HG03135 (cell line): ENCODE measurements around the gene STAG3.
A peak's percentile ranks its signal among the peaks of the same experiment; 100 is the strongest.
"Not testable (repeated sequence)": the region's sequence is repeated elsewhere in the genome, so short reads cannot be mapped to it uniquely, and the experiment has no call there.

Experiments used
- ATAC-seq: cut with Tn5 transposase; IDR thresholded peaks from one replicate; pipeline ENCODE4 v1.9.1; 2021; ENCODE audit warnings: mild to moderate bottlenecking, moderate library complexity; ENCODE audit not compliant: unreplicated experiment

The STAG3 gene, protein sequence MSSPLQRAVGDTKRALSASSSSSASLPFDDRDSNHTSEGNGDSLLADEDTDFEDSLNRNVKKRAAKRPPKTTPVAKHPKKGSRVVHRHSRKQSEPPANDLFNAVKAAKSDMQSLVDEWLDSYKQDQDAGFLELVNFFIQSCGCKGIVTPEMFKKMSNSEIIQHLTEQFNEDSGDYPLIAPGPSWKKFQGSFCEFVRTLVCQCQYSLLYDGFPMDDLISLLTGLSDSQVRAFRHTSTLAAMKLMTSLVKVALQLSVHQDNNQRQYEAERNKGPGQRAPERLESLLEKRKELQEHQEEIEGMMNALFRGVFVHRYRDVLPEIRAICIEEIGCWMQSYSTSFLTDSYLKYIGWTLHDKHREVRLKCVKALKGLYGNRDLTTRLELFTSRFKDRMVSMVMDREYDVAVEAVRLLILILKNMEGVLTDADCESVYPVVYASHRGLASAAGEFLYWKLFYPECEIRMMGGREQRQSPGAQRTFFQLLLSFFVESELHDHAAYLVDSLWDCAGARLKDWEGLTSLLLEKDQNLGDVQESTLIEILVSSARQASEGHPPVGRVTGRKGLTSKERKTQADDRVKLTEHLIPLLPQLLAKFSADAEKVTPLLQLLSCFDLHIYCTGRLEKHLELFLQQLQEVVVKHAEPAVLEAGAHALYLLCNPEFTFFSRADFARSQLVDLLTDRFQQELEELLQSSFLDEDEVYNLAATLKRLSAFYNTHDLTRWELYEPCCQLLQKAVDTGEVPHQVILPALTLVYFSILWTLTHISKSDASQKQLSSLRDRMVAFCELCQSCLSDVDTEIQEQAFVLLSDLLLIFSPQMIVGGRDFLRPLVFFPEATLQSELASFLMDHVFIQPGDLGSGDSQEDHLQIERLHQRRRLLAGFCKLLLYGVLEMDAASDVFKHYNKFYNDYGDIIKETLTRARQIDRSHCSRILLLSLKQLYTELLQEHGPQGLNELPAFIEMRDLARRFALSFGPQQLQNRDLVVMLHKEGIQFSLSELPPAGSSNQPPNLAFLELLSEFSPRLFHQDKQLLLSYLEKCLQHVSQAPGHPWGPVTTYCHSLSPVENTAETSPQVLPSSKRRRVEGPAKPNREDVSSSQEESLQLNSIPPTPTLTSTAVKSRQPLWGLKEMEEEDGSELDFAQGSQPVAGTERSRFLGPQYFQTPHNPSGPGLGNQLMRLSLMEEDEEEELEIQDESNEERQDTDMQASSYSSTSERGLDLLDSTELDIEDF

DNA sequence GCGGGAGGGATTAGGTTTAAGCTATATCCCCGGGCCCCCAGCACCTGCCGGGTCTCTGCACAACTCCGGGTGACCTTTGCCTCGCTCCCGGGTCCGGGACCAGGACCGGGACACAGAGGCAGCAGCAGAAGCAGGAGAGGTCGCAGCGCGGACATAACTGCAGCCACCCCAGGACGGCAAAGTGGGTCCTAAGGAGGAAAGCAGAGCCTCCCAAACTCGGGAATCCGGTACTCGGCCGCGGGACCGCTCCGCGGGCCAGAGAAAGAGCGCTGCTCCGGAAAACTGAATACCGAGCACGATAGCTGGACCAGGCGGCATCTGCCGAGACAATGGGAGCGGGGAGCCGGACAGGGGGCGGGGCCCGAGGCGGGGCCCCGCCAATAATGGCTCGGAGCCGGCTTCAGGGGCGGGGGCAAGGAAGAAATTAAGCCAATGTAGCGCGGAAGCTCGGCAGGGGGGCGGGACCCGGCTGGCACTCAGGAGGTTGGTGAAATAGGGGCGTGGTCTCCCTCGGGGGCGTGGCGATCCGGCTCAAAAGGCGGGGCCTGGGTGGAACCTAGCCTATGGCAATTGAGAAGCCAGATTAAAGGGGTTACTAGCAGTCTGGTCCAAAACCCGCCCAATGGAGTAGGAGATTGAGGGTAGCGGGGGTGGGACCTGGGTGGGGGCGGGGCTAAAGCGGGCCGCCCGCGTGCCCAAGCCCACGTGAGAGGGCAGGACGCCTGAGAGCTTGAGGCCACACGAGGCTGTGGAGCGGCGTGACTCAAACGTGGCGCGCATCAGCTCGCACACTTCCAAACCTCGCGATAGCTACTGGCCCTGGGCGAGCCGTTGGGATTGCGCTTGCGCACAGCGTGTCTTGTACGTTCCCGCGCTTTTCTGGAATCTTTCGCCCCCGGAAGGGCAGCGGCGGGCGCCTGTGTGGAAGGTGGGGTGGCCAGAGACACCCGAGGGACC, at the start of gene STAG3, which contains the start of gene GPC2:
TSS of gene STAG3 (plus strand) at position 874 of the 957 bp plus-strand sequence. CDS start 2,639 bp downstream, outside the sequence.
TSS of gene GPC2 (minus strand) at position 337 of the 957 bp plus-strand sequence. CDS start at position 155, 182 bp downstream.
- ATAC-seq, result peak; percentile 87

DNA sequence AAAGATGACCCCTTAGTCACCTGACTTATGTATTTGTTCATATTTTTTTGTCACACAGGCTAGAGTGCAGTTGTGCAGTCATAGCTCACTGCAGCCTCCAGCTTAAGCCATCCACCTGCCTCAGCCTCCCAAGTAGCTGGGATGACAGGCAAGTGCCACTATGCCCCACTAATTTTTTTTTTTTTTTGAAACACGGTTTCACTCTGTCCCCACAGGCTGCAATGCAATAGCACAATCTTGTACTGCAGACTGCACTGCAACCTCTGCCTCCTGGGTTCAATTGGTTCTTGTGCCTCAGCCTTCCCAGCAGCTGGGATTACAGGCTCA, 49.1 kb upstream of the STAG3 start:
- no peak for ATAC-seq

DNA sequence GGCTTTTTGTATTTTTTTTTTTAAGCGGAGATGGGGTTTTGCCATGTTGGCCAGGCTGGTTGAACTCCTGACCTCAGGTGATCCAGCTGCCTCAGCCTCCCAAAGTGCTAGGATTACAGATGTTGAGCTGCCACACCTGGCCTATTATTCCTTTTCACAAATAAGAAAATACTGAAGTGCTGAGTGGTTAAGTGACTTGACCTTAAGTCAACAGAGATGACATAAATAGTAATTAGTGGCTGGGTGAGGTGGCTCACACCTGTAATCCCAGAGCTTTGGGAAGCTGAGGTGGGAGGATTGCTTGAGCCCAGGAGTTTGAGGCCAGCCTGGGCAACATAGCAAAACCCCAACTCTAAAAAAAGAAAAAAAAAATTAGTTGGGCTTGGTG, 47.5 kb upstream of the STAG3 start:
- not testable (repeated sequence) for ATAC-seq

DNA sequence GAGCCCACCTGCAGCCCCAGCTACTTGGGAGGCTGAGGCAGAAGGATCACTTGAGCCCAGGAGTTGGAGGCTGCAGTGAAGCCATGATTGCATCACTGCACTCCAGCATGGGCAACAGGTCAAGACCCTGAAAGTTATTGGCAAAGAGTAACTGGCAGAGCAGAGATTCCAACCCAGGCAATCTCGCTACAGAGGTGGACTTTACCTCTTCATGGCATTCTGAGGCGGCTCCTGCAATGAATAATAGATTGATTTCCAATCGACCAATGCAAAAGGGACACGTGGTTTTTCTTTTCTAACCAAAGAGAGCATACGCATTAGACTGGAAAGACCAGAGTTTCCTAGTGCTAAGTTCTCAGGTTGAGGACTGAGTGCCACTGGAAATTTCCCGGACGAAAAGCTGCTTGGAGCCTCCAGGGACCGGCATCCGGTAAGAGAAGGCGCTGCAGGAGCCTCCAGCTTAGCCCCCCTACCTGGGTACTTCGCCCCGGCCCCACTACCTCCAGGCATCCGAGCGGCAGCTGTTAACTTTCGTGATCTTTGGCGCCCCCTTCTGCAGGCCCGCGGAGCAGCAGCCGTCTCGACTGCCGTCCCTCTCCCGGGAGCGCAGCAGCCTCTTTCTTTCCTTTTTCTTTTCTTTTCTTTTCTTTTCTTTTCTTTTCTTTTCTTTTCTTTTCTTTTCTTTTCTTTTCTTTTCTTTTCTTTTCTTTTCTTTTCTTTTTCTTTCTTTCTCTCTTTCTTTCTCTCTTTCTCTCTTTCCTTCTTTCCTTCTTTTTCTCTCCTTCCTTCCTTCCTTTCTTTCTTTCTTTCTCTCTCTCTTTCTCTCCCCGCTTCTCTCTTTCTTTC, 46.9 kb upstream of the STAG3 start:
- ATAC-seq, result no peak

DNA sequence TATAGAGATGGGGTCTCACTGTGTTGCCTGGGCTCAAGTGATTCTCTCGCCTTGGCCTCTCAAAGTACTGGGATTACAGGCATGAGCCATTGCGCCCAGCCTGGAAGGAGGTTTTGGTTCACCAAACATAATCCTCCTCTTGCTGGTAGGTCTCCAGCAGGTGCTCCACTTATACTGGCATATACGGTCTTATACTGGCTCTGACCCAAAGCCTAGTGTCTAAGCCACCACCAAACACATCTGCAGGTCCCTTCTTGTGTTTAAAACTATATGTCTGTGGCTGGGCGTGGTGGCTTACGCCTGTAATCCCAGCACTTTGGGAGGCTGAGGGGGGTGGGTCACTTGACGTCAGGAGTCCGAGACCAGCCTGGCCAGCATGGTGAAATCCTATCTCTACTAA, 45.6 kb upstream of the STAG3 start:
- no peak for ATAC-seq

DNA sequence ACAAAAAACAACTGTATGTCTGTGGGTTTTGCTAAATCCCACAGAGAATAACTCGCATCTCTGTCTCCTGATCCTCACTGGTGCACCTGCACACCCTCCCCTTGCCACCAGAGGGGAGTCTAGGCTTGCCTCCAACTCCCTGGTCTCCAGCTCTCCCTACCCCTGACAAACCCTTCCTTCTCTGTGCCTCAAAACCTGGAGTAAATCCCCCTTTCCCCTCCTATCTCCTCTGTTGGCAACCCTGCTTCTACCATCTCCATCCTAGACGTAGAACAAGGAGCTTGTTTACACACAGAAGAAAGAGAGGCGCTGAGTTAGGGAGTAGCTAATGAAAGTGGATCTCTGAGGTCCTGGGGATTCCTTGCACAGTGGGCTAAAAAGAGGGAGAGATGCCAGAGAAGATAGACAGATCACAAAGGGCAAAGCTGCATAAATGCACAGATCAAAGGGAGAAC, 45.0 kb upstream of the STAG3 start:
- peak; percentile 56 for ATAC-seq

DNA sequence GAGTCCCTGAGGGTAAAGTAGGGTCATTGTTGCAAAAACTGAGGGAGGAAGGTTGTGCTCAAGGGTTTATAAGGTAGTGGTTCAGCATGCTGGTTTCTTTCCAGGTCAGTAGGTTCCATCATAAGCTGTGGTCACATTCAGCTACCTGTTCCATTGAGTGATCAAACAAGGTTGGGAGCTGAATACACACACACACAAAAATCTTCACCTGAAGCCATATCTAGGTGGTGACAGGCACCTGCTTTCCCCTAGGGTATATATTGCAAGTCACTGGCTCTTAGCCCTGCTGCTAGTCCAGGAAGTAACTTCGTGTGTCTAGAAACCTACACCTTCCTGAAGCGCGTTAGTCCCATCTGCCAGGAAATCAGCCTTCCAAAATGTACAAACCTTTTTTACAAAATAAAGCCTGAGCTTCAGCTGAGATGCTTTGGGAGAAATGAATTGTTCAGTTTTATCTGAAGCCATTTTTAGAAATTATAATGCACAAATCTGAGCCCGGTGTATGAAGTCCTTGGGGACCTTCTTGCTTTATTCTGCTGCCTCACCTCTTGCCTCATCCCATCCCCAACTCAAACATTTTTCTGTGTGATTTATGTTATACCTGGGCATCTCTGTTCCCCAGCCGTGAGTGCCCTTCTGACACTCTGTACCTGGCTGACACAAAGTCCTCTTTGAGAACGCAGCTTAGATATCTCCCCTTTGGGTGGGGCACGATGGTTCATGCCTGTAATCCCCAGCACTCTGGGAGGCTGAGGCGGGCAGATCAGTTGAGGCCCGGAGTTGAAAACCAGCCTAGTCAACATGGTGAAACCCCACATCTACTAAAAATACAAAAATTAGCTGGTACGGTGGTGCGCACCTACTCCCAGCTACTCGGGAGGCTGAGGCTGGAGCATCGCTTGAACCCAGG, 39.6 kb upstream of the STAG3 start:
- ATAC-seq, result no peak

DNA sequence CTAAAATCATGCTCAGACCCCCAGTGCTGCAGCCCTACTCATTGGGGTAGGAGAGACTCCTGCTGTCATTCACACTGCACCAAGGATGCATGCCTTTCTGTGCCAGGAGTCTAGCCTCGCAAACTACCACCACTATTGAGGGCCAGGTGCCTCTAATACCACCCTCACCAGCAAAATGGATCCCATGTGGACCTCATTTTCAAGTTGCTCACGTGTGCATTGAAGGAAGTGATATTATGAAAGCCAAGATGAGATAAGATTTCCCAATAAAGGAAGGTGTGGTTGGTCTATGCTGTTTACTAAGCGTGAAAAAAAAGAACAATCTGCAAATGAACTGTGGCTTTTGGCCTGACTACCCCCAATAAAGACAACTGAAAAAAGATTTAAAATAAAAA, 36.2 kb upstream of the STAG3 start:
- no peak for ATAC-seq

DNA sequence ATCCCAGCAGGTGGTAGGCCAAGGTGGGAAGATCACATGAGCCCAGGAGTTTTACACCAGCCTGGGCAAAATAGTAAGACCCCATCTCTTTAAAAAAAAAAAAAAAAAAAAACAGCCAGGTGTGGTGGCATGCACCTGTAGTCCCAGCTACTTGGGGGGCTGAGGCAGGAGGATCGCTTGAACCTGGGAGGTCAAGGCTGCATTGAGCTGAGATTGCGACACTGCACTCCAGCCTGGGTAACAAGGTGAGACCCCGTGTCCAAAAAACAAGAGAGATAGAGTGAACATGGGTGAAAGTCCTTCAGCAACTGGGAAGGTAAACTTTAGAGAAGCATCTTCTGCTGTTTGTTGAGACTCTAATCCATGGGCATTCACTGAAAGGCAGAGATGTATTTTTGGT, 35.3 kb upstream of the STAG3 start:
- ATAC-seq, result no peak

DNA sequence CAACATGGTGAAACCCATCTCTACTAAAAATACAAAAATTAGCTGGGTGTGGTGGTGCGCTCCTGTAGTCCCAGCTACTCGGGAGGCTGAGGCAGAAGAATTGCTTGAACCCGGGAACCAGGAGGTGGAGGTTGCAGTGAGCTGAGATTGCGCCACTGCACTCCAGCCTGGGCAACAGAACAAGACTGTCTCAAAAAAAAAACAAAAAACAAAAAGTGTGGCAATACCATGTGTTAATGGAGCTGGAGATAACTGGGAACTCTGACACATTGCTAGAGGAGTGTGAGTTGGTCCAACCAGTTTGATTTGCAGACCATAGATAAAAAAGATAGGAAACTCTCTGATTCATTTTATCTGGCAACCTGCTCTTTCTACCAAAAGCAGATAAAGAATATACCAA, 31.4 kb upstream of the STAG3 start:
- not testable (repeated sequence) for ATAC-seq

DNA sequence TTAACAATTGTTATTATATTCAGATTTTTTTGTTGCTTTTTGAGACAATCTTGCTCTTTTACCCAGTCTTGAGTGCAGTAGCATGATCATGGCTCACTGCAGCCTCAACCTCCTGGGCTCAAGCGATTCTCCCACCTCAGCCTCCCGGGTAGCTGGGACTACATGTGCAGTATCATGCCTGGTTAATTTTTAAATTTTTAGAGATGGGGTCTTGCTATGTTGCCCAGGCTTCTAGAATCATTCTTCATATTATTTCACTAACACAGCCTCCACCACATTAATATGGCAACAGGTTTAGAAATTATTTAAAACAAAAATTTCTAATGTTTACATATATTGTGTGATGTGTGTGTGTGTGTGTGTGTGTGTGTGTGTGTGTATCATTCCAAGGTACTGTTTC, 30.4 kb upstream of the STAG3 start:
- ATAC-seq, result no peak

DNA sequence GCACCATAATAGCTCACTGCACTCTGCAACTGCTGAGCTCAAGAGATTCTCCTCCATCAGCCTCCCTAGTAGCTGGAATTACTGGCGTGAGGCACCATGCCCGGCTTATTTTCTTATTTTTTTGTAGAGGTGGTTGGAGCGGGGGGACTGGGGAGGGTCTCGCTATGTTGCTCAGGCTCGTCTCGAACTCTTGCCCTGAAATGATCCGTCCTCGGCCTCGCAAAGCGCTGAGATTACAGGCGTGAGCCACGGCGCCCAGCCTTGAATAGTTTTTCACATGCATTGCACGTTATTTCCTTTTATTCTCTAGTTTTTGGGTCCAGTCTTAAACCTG, 29.5 kb upstream of the STAG3 start:
- no peak for ATAC-seq

DNA sequence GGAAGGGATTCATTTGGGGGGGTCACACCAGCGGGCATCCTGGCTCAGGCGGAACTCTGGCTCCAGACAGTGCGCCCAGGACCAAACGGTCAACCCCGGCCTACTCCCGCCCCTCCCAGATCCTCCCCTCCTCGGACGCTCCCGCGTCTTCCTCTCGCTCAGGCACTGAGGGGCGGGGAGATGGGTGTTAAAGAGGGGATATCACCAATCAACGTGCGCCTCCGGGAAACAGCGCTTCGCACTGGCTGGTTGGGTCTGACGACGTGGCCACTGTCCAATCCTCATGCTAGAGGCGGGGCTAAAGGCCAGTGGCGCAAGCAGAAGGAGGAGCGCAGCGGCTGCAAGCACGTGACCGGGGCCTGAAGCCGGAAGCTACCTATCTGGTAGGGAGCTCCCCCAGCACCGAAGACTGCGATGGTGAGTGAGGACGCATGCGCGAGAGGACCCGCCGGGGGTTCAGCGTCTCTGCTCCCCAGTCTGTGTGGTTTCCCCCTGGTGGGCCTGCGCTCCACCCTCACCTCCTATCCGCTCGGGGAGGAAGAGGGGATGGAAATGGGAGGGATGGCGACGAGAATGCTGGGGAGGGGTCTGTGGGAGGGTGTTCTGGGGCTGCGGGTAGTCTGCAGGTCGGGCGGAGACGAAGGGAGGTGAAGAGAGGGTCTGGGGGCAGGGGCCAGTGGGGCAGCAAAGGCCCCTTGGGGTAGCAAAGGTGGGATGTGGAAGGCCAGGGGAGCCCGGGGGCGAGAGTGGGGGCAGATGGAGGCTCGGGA, 29.0 kb upstream of the STAG3 start, which contains the start of gene LAMTOR4:
TSS of gene LAMTOR4 (plus strand) at position 360 of the 770 bp plus-strand sequence. CDS start at position 415, 55 bp downstream.
- ATAC-seq, result peak; percentile 98

DNA sequence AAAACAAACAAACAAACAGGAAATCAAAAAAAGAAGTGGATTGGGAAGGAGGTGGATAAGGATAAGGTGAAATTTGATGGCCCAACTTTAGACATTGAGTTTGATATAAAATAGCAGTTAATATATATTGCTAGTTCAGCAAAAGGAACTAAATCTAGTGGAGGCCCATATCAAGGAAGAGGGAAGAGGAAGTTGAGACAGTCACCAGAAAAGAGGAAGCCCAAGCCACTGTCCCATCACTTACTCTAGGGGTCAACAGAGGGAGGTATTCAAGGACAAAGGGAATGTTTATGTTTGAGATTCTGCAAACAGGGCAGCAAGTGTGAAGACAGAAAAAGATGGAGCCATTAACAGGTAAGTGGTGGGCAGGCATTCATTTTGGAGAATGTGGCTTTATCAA, 25.3 kb upstream of the STAG3 start:
- ATAC-seq, result no peak

DNA sequence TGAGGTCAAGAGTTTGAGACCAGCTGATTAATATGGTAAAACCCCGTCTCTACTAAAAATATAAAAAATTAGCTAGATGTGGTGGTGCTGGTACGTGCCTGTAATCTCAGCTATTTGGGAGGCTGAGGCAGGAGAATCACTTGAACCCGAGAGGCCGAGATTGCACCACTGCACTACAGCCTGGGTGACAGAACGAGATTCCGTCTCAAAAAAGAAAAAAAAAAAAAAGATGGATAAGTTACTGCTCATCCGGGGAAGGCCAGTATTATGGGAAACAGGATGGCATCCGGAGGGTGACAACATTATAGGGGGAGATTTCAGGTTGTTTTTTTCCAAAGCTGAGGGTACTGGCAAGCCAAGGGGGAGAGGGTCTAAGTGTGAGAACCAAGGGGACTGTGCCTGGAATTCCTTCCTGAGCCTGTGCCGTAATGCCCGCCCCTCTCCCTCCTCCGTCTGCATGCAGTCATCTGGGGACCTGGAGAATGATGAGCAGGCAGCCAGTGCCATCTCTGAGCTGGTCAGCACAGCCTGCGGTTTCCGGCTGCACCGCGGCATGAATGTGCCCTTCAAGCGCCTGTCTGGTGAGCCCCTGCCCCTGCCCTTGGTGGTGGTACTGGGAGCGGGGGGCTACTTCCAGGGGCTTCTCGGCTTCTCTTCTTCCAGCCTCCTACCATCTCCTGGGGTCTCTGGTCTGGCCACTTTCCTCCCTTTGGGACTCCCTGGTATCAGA, 24.6 kb upstream of the STAG3 start:
- no peak for ATAC-seq

DNA sequence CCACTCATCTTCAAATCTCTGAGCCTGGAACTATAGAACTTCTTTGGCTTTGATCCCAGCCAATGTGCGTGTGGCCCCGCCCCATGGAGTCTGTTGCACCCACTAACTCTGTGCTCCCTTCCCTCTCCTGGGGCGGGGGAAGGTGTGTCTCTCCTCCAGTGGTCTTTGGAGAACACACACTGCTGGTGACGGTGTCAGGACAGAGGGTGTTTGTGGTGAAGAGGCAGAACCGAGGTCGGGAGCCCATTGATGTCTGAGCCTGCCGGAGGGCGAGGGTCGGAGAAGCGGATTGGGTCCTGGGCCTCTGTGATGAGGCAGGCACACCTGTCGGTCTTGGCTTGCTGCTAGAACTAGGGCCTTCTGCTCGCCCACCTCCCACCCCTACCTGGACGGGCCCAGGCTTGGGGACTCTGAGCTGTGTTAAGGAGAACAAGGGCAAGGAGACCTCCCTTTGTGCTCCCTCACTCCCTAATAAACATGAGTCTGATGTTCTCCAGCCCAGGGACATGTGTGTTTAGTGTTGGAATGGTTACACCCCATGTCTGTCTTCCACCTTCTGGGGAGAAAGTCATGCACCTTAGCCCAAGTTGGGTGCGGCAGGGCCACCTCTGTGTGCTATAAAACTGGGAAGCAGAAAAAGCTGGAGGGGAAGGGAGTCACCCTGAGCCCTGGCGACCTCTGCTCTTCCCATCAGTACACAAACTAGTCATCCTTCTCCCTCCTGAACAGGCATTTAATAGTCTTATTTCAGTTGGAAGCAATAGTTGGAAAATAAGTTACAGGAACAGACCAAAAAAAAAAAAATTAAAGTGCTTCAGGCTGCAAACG, 23.8 kb upstream of the STAG3 start:
- no peak for ATAC-seq
